GM19035 (cell line): Measurements from ENCODE around the gene RAD9A.
A peak's percentile ranks its signal among the peaks of the same experiment; 100 is the strongest.
"Not testable (repeated sequence)": the region's sequence is repeated elsewhere in the genome, so short reads cannot be mapped to it uniquely, and the experiment has no call there.

Source experiments
- ATAC-seq: cut with Tn5 transposase; IDR thresholded peaks from one replicate; pipeline ENCODE4 v1.9.1; 2021; ENCODE audit not compliant: unreplicated experiment

RAD9A gene

DNA sequence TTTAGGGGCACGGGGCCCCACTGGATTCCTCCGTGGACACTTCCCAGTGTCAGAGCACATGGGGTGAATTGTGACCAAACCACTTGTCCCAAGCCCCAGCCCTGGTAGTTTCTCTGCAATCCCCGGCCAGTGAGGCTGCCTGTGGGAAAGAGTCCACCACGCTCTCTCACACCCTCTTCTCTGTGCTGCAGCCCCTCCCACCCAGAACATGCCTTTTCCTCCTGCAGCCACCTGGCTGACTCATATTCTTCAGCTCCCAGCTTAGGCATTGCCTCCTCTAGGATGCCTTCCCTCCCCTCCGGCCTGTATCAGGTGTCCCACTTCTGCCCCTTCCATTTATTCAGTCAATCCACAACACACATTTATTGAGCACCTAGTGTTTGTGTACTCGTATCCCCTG lies 31.1 kb downstream of the RAD9A start:
- ATAC-seq: no peak

DNA sequence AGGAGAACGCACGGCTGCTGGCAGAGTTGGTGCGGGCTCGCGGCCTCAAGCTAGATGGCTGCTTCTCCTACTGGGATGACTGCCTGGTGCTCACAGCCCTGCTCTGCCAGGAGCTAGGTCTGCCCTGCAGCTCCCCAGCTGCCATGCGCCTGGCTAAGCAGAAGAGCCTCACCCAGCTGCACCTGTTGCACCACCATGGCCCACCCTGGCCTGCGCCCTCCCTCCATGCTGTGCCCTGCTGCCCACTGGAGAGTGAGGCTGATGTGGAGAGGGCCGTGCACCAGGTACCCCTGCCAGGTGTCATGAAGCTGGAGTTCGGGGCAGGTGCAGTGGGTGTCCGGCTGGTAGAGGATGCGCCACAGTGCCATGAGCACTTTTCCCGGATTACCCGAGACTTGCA lies 31.7 kb downstream of the RAD9A start:
- ATAC-seq: no peak

DNA sequence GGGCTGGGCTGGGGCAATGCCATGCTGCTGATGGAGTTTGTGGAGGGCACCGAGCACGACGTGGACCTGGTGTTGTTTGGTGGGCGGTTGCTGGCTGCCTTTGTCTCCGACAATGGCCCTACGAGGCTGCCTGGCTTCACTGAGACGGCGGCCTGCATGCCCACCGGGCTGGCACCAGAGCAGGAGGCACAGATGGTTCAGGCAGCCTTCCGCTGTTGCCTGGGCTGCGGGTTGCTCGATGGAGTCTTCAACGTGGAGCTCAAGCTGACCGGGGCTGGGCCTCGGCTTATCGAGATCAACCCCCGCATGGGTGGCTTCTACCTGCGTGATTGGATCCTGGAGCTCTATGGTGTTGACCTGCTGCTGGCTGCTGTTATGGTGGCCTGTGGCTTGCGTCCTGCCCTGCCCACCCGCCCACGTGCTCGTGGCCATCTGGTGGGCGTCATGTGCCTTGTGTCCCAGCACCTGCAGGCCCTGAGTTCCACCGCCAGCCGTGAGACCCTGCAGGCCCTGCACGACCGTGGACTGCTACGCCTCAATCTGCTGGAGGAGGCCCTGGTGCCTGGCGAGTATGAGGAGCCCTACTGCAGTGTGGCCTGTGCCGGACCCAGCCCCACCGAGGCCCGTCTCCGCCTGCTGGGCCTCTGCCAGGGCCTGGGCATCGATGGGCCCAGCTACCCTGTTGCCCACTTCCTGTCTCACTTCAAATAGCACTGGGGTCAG lies 32.3 kb downstream of the RAD9A start:
- ATAC-seq: no peak

- not testable (repeated sequence) for ATAC-seq
These were observed 35.6 kb downstream of the RAD9A start for GRCh38 chr11:67427364-67427859.

GRCh38 chr11:67428052-67429001 lies 36.5 kb downstream of the RAD9A start, which contains the start of gene RPS6KB2:
Gene RPS6KB2, plus strand, starts transcription at chr11:67428494. Its CDS starts 52 bp downstream, at chr11:67428546.
- ATAC-seq: peak; percentile 88

DNA sequence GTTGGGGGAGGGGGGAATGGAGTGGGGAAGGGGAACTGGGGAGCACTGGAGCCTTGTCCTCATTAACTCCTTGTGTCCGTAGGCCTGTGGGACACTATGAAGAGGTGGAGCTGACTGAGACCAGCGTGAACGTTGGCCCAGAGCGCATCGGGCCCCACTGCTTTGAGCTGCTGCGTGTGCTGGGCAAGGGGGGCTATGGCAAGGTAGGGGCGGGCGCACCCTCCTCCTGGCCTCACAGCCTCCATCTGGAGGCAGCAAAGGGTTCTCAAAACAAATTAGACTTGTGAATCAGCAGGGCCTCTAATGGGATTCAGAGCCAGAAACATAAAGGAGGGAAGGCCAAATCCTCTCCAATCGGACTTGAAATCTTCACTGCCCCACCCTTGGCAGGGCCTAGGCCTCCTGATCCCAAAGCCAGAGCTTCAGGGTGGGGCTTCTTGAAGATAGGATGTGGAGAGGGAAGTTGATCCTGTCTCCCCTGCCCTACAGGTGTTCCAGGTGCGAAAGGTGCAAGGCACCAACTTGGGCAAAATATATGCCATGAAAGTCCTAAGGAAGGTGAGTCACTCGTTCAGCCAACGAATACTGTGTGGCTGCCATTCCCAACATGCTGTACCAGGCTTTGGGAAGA lies 37.4 kb downstream of the RAD9A start:
- no peak for ATAC-seq

GRCh38 chr11:67429722-67430121 lies 37.9 kb downstream of the RAD9A start:
- no peak for ATAC-seq

GRCh38 chr11:67431346-67432249 lies 39.8 kb downstream of the RAD9A start:
- no peak for ATAC-seq

- ATAC-seq: no peak
These were observed 41.0 kb downstream of the RAD9A start for GRCh38 chr11:67432655-67433349.

- ATAC-seq: no peak
These were observed 42.0 kb downstream of the RAD9A start for GRCh38 chr11:67433536-67434394.

GRCh38 chr11:67434395-67434881 lies 42.7 kb downstream of the RAD9A start:
- no peak for ATAC-seq

GRCh38 chr11:67435031-67435726 lies 43.4 kb downstream of the RAD9A start:
- ATAC-seq: no peak

DNA sequence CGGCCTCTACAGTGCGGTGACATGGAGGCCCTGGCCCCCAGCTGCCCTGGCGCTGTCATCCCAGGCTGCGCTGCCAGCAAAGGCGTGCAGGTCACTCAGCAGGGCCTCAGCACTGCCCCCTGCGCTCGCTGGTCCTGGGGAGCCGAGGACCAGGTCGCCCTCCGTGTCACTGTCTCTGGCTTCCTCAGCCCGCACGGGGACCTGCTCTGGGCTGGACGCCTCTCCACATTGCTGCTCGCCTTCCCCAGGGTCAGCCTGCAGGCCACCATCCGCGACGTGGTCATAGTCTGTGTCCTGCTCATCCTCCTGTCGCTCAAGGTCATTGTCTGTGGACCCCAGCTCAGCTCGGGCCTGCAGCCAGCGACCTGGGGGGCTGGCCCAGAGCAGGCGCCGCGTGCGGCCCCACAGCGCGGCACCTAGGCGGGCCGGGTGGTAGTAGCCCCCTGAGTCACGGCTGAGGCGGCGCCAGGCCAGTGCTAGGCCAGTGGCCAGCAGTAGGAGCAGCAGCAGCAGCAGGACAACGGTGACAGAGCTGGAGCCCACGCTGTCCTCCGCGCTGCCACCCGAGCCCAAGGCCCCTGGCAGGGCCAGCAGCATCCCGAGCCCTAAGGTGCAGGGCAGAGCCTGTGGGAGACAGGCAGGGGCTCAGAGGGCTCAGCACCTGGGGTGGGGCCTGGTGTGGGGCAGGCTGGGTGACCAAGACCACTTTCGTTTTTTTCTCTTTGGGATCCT lies 44.1 kb downstream of the RAD9A start:
- no peak for ATAC-seq

GRCh38 chr11:67436459-67437081 lies 44.8 kb downstream of the RAD9A start:
- ATAC-seq: no peak

- peak; percentile 32 for ATAC-seq
These were observed 45.5 kb downstream of the RAD9A start, which contains the start of gene PTPRCAP for GRCh38 chr11:67437082-67437808. Gene PTPRCAP, minus strand, starts transcription at chr11:67437682. Its CDS starts 63 bp downstream, at chr11:67437619.

GRCh38 chr11:67437809-67438157 lies 46.0 kb downstream of the RAD9A start:
- ATAC-seq: no peak
